ENCODE results near the gene TCEAL9.
A peak's percentile ranks its signal among the peaks of the same experiment; 100 is the strongest.

DNA sequence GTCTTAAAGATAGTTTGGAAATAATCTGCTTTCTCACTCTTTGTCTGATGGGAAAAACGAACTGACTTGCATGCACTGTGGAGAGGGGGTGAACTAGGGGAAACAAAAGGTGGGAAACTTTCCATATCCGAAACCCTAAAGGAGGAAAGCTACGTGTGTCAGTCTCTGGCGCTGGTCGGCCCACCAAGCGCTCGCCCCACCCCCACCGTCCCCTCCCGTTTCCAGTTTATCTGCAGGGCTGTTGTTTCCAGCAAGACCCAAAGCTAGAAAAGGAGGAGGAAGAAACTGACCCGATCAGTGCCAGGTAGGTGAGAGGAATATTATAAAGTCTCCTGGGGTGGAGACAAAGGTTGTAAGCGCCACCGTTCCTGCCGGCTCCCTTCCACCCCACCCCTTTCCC, 552 bp downstream of the TCEAL9 start:
- TF ChIP-seq, protein P1, sequence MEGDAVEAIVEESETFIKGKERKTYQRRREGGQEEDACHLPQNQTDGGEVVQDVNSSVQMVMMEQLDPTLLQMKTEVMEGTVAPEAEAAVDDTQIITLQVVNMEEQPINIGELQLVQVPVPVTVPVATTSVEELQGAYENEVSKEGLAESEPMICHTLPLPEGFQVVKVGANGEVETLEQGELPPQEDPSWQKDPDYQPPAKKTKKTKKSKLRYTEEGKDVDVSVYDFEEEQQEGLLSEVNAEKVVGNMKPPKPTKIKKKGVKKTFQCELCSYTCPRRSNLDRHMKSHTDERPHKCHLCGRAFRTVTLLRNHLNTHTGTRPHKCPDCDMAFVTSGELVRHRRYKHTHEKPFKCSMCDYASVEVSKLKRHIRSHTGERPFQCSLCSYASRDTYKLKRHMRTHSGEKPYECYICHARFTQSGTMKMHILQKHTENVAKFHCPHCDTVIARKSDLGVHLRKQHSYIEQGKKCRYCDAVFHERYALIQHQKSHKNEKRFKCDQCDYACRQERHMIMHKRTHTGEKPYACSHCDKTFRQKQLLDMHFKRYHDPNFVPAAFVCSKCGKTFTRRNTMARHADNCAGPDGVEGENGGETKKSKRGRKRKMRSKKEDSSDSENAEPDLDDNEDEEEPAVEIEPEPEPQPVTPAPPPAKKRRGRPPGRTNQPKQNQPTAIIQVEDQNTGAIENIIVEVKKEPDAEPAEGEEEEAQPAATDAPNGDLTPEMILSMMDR (IDR thresholded peaks at IDR 0.05; ENCODE audit: control extremely low read depth in 1 of 3, insufficient read depth in 1 of 3, low read depth in 1 of 3, low read length in 3 of 3): no peak
- TF ChIP-seq YY1 (IDR thresholded peaks at IDR 0.05; ENCODE audit: low read depth, low read length) (no peak), RFX5 (IDR thresholded peaks at IDR 0.05; ENCODE audit: borderline replicate concordance, low read depth, low read length) (no peak), HDAC2 (IDR thresholded peaks at IDR 0.05; ENCODE audit: borderline replicate concordance in 1 of 2, low read depth in 2 of 2, low read length in 2 of 2) (no peak), SAP30 (IDR thresholded peaks at IDR 0.05; ENCODE audit: insufficient read depth, insufficient replicate concordance, low read length) (no peak), GABPA (IDR thresholded peaks at IDR 0.05; ENCODE audit: borderline replicate concordance, insufficient read depth, low read length) (no peak), SP1 (IDR thresholded peaks at IDR 0.05; ENCODE audit: low read depth, low read length) (no peak), POLR2A (IDR thresholded peaks at IDR 0.05; ENCODE audit: control extremely low read depth in 1 of 2, low read depth in 2 of 2, low read length in 2 of 2) (peak in 1 of 2 experiments; percentile 17; a peak in 1 of 3 replicates), SIN3A (conservative IDR thresholded peaks at IDR 0.05 in 1 of 2, IDR thresholded peaks at IDR 0.05 in 1 of 2; ENCODE audit: low read depth in 1 of 2, low read length in 2 of 2) (no peak), TAF1 (IDR thresholded peaks at IDR 0.05; ENCODE audit: low read depth, low read length) (no peak)
